Lower leg skin (tissue), 4 donors: ENCODE data around the gene LNX2. TPM values are rescaled to one million over a fixed set of nuclear protein-coding genes. Genes with fewer than 3 reads are reported as not detected.

Experiments used
- DNase-seq, 2 donors: peaks; one replicate each; pipeline ENCODE4 v3.0.0-alpha.2; 2019; ENCODE audit warnings: low spot score in 2 of 2
- H3K4me3 ChIP-seq: fragments of 200-600 bp; sonication (generic); 2 replicates; pipeline ENCODE4 v1.5.1; 2017; ENCODE audit warnings: mild to moderate bottlenecking, low read depth; ENCODE audit not compliant: poor library complexity, severe bottlenecking
- CTCF ChIP-seq, 3 donors: fragments of 450-650 bp; IDR thresholded peaks; one replicate each; pipeline ENCODE4 v1.5.1; 2016; ENCODE audit warnings: antibody characterized with exemption in 3 of 3, mild to moderate bottlenecking in 3 of 3, moderate library complexity in 2 of 3
- POLR2A ChIP-seq, 2 donors: fragments of 450-650 bp; IDR thresholded peaks; one replicate each; pipeline ENCODE4 v1.6.1; 2016 to 2017; ENCODE audit warnings: antibody characterized with exemption in 2 of 2, mild to moderate bottlenecking in 1 of 2, moderate library complexity in 1 of 2
- WGBS, 2 donors: methylation state at CpG; one replicate each; pipeline ENCODE4 v1.1.5; 2018; 5-methylcytosine and 5-hydroxymethylcytosine counted together
- intact Hi-C: fragments of 100-400 bp; cut with DNase I; formaldehyde crosslinking; loops from one replicate; pipeline ENCODE4 v1.15.0; 2023; ENCODE audit warnings: low total_unique reads
- total RNA-seq, 4 donors: library from RNA; depleted of rRNA; stranded (reverse); fragments of >200 nt; gene quantifications; one replicate each; pipeline ENCODE4 v1.1.0, GENCODE V29; 2016

The LNX2 gene
- total RNA-seq, 4 donors from 2014 or later, result 15.8 to 18.2 (median 17.0) TPM

GRCh38 chr13:27643334-27644132, 23.2 kb upstream of the LNX2 start:
- no peak for DNase-seq
- no peak overlapping the region for H3K4me3 ChIP-seq
- TF ChIP-seq POLR2A (IDR thresholded peaks at IDR 0.05) (no peak), CTCF (IDR thresholded peaks at IDR 0.05) (no peak)
- WGBS, 2 donors, result 56 to 65% methylated on average over 5 of the region's 5 CpGs
- intact Hi-C loops, result no loop called here

DNA sequence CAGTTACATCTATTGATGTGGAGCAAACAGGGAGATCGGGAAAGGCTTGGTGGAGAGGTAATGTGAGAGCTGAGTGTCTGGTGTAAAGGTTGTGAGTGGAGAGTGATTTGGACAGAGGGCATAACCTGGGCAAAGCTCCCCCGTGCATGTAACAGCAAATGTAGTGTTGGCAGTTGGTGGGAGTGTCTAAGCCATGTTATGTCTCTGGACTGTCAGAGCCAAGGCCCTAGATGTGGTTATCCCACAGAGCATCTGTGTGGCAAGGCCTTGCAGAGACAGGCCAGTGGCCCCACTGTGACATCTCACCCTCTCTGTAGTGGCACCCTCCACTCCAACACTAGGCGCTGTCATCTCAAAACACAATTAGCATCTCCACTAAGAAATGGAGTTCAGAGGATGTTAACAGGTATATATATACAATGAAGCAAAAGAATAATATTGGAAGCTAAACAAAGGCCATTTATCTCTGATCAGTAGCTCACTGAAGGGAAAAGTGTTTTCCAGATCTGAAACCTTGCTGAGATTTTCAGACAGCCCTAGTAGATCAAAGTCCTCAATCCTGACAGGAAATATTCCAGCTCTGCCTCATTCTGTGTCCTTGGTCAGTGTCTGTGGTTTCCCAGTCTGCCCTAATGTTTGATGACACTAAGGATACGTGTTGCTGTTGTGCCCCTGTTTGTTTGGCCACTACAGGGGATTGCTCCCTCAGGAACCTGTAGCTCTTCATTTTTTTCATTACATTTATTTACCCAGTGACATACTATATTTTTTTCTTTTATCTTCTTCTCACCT, 21.6 kb upstream of the LNX2 start:
- TF ChIP-seq CTCF (IDR thresholded peaks at IDR 0.05), result no peak
- no peak overlapping the region for H3K4me3 ChIP-seq
- intact Hi-C loops, result no loop called here
- WGBS, 2 donors, result 86 to 87% methylated on average over 4 of the region's 4 CpGs
- DNase-seq, result no peak

GRCh38 chr13:27639186-27639585, 18.9 kb upstream of the LNX2 start:
- DNase-seq, result no peak
- TF ChIP-seq CTCF (IDR thresholded peaks at IDR 0.05), result no peak
- TF ChIP-seq POLR2A (IDR thresholded peaks at IDR 0.05), result no peak
- intact Hi-C loops, result no loop called here
- no peak overlapping the region for H3K4me3 ChIP-seq

DNA sequence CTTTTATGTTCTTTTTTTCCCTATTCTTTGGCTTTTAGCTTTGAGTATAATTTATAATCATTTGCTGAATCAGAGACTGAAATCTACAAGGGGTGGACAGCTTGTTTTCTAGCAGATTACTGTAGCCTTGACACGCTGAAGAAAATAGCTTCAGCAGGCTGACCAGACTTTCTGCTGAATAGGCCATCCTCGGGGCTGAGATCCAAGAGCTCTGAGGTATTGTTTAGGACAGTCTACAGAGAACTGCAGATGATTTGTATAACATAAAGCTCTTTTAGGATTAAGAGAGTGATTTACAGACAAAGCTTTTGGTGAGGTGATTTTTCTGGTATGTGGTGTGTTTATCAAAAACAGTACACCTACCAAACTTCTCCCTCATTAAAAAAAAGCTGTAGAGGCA, 18.2 kb upstream of the LNX2 start:
- TF ChIP-seq POLR2A (IDR thresholded peaks at IDR 0.05) (no peak), CTCF (IDR thresholded peaks at IDR 0.05) (no peak)
- no peak for DNase-seq
- no peak overlapping the region for H3K4me3 ChIP-seq
- WGBS, 2 donors, result 24 to 36% methylated on average over 2 of the region's 2 CpGs
- intact Hi-C loops, result no loop called here

GRCh38 chr13:27638001-27638400, 17.7 kb upstream of the LNX2 start:
- TF ChIP-seq POLR2A (IDR thresholded peaks at IDR 0.05) (no peak), CTCF (IDR thresholded peaks at IDR 0.05) (no peak)
- intact Hi-C loops, result no loop called here
- no peak for DNase-seq
- no peak overlapping the region for H3K4me3 ChIP-seq
- WGBS, 2 donors, result 88 to 90% methylated on average over 1 of the region's 1 CpG
